HG02642 (cell line): ENCODE results near the gene BIRC3.
"Not testable (repeated sequence)": the region's sequence is repeated elsewhere in the genome, so short reads cannot be mapped to it uniquely, and the experiment has no call there.

Experiments
- ATAC-seq: cut with Tn5 transposase; IDR thresholded peaks from one replicate; pipeline ENCODE4 v1.9.1; 2021; ENCODE audit warnings: mild to moderate bottlenecking; ENCODE audit not compliant: unreplicated experiment, poor library complexity

Gene BIRC3

DNA sequence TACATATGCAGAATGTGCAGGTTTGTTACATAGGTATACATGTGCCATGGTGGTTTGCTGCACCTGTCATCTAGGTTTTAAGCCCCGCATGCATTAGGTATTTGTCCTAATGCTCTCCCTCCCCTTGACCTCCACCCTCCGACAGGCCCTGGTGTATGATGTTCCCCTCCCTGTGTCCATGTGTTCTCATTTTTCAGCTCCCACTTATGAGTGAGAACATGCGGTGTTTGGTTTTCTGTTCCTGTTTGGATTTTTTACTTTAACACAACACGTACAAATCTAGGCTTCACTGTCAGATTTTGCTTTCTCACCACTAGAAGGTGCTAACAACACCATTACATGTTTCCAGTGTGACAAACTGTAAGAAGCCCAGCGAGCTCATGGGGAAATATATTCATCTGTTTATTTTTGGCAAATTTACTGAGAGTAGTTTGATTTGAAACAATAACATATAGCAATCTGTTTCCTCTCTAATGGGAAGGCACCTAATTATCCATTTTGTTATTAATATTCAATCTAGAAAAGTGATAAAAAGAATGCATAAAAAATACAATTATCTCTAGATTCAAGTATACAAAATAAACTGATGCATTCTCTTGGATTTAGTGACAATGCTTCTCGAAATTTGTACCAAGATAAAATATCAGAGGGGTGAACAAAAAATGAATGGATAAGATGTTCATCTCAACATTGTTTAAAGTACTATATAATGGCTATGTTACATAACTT, 23.2 kb upstream of the BIRC3 start:
- peak; percentile 95 for ATAC-seq

- no peak for ATAC-seq
These were observed 22.2 kb upstream of the BIRC3 start for GRCh38 chr11:102295045-102295444.

- ATAC-seq = not testable (repeated sequence)
These were observed 20.5 kb upstream of the BIRC3 start for GRCh38 chr11:102296757-102297156.

DNA sequence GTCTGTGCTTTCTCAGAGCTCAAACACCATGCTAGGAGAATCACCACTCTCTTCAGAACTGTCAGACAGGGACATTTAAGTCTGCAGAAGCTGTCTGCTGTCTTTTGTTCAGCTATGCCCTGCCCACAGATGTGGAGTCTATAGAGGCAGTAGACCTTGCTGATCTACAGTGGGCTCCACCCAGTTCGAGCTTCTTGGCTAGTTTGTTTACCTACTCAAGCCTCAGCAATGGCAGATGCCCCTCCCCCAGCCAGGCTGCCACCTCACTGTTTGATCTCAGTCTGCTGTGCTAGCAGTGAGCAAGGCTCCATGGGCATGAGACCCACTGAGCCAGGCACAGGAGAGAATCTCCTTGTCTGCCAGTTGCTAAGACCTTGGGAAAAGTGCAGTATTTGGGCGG, 16.4 kb upstream of the BIRC3 start:
- ATAC-seq = not testable (repeated sequence)

DNA sequence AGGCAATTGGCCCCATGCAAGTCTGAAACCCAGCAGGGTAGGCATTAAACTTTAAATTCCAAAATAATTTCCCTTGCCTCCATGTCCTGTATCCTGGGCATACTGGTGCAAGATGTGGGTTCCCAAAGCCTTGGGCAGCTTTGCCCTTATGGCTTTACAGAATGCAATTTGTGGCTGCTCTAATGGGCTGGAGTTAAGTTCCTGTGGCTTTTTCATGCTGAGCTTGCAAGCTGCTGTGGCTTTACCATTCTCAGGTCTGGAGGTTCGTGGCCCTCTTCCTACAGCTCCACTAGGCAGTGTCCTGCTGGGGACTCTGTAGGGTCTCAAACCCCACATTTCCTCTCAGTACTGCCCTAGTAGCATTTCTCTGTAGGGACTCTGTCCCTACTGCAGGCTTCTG, 15.0 kb upstream of the BIRC3 start:
- ATAC-seq = no peak

DNA sequence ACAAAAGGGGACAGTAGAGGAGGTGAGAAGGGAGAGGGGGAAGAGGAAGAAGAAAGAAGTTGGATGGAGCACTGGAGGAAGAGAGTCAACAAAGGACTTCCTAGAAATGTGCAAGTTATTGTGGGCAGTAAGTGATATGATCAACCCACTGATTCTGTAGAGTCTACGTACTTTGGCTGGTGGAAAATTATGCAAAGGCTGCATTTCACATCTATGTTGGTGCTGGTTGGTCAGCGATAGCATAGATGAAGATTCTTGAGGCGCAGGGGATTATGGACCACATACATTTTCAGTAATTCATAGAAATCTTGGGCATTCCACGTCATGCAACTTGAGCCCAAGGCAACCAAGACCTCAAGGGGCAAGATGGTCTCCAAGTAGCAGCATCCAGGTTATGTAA, 12.6 kb upstream of the BIRC3 start:
- ATAC-seq = no peak

DNA sequence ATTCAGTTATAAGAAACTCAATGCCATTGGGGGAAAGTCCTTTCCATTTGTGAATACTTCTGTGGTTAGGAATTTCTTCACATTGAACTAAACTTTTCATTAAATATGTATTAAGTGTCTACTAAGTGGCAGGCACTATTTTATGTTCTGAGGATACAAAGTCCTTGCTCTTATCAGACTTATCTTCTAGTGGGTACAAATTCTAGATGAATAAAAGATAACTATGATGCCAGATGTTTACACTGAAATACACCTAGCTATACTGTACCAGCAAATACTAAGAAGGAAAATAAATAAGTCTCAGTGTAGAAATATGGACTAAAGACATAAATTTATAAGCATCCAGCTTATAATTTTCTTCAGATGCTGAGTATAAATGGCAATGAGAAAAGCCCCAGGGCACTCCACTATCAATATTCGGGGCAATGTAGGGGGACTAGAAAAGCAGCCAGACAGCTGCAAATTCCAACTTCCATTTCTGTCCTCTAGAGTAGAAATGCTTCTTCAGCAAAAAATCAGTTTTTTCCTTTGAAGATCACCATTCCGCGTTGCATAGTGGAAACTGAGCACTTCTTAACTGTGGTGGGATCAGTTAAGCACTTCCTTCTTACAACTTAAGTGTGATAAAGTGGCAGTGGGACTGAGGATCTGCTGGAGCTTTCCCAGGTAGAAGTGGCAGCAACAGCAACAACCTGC, 11.8 kb upstream of the BIRC3 start:
- no peak for ATAC-seq

GRCh38 chr11:102306048-102306597, 11.2 kb upstream of the BIRC3 start:
- ATAC-seq = no peak

DNA sequence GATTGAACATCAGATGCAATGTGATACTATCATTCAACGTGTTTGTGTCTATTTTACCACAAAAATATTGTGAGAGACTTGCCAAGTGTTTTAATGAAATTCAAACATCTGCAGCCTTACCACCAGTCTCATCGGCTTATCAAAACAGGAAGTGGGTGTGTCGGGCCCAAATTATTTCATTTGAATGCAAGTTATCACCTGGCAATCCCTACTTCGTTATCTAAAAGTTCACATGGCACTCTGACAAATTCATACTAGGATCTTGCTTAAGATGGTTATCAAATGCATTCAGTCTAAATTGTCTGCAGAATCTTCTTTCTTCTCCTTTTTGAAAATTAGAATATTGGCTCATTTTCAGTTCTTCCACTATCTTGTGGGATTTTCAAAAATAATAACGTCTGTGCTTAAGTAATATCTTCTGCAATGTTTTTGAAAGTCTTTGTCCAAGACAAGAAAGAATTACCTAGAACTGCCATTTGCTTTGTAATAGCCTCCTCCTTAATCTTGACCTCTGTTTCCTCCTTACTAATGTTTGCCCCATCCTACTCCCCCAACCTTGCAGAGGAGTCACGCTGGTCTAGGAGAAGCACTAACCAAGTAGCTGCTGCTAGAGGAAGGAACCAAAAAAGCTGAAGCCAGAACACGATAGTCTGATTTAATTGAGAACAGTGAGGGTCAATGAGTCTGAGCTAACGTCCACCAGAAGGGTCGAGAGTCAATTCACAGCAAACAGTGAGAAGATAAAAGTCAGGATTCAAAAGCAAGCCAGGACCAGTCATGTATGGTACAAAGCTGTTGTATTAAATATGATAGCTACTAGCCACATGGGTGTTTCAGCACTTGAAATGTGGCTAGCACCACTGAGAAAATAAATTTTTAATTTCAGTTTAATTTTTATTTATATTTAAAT, 10.2 kb upstream of the BIRC3 start:
- no peak for ATAC-seq

GRCh38 chr11:102307727-102308038, 9.6 kb upstream of the BIRC3 start:
- no peak for ATAC-seq

DNA sequence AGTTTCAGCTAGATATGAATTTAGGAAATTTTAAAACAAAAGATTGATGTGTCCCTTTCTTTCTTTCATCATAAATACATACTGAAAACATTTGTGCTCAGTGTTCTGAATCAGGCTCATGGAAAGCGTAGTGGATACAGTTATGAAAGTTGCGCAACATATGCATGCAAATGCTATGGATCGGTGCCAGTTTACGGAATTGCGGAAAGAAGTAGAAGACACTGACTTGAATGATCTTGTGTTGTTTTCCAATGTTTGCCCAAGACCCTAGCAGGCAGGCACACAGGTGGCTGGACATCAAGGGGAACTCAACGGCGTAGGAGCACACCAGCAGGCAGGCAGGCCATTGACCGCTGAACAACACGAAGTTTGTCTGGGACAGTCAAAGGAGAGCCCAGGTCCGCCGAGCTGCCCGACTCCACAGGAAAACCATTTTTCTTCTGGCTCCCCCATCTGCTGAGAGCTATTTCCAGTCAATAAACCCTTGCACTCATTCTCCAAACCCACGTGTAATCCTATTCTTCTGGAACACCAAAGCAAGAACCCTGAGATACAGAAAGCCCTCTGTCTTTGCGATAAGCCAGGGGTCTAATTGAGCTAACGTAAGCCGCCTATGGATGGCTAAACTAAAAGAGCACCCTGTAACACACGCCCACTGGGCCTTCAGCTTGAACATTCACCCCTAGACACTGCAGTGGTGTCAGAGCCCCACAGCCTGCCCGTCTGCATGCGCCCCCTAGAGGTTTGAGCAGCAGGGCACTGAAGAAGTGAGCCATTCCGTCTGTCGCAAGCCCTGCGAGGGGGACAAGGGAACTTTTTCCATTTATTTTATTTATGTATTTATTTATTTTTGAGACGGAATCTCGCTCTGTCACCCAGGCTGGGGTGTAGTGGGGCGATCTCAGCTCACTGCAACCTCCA, 7.4 kb upstream of the BIRC3 start:
- ATAC-seq = no peak

GRCh38 chr11:102312667-102313066, 4.6 kb upstream of the BIRC3 start:
- ATAC-seq = no peak

DNA sequence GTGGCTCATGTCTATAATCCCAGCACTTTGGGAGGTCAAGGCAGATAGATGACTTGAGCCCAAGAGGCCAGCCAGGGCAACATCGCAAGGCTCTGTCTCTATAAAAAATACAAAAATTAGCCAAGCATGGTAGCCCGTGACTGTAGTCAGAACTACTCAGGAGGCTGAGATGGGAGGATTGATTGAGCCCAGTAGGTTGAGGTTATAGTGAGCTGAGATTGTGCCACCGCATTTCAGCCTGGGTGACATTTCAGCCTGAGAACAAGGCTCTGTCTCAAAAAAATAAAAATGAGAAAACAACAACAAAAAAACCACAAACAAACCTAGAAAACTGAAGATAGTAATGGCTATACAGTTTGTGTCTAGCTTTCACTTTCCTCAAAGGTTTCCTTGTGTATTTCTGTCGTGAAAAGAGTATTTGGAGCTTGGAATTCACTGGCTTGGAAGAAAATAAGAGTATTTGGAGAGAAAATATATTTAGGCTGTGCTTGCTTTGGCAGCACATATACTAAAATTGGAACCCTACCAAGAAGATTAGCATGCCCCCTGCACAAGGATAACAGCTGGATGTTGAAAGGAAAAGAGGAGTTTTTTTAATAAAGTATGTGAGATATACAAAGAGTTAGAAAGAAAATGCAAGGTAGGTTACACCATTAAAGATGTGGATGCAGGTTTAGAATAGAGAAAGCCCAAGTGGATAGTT, 3.9 kb upstream of the BIRC3 start:
- ATAC-seq = no peak

GRCh38 chr11:102314784-102315183, 2.5 kb upstream of the BIRC3 start:
- ATAC-seq = no peak

DNA sequence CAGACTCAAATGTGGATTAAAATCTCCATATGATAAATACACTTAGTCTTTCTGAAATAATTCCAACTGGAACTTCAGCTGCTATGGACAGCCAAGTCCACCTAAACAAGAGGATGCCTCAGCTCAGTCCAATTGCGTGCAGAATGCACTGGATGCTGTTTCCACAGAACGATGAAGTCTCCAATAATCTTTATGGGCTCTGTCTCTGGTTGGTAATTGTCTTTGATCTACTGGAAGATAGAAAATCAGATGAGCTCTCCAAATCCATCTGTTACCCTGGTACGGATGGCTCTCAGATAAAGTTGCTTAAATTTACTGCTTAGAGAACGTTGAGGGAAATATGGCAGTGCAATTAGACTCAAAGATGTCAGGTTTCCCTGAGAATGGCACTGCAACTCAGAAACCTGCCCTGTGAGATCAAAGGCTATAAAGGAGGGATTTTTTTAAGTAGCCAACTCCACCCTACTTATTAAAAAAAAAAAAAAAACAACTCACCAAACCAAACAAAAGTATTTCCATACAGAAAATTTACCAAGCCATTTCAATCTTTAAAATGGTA, 859 bp upstream of the BIRC3 start:
- no peak for ATAC-seq

DNA sequence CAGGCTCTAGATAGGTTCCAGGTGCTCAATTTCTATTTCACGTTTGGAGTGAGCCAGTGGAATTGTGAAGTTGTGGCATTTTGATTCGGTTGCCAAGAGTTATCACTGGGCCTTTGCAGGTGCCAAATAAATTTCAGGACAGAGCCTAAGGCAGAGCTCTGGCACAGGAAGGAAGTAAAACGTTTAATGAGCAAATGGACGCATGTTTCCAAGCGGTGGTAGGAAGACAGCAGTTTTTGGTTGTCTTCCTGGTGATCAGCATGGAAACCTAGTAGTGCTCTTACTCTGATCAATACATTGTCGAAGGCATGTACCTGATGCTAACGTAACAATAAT, 452 bp downstream of the BIRC3 start:
- ATAC-seq = no peak

GRCh38 chr11:102318469-102318868, 1.2 kb downstream of the BIRC3 start:
- peak; percentile 18 for ATAC-seq

- no peak for ATAC-seq
These were observed 2.3 kb downstream of the BIRC3 start for GRCh38 chr11:102319544-102319943.

DNA sequence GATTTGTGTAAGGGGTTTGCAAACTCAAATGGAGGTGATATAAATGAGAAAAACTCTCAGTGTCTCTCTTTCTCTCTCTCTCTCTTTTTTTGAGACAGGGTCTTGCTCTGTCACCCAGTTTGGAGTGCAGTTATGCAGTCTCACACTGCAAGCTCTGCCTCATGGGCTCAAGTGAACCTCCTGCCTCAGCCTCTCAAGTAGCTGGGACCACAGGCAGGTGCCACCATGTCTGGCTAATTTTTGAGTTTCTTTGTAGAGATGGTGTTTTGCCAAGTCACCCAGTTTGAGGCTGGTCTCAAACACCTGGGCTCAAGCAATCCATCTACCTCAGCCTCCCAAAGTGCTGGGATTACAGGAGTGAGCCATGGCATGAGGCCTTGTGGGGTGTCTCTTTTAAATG, 2.9 kb downstream of the BIRC3 start:
- ATAC-seq = no peak
